Stimulated activated CD4-positive, alpha-beta T cell treated with anti-CD3 and anti-CD28 coated beads, TNF-alpha, amount 100 ng/mL, for 24 hours (primary cell): ENCODE measurements around the gene UBR1.
"Not testable (repeated sequence)": the region's sequence is repeated elsewhere in the genome, so short reads cannot be mapped to it uniquely, and the experiment has no call there.

Experiments used
- DNase-seq, 3 experiments: peaks; one replicate each; pipeline ENCODE4 v3.0.0-alpha.2; 2020; ENCODE audit warnings: low read depth in 3 of 3

Gene UBR1

GRCh38 chr15:42974202-42974862 is 131.5 kb downstream of the UBR1 start:
- DNase-seq: no peak

GRCh38 chr15:42973114-42973513 is 132.7 kb downstream of the UBR1 start:
- DNase-seq: no peak

- DNase-seq: no peak
Observed at GRCh38 chr15:42971830-42972229, 134.0 kb downstream of the UBR1 start.

GRCh38 chr15:42964476-42964875 is 141.4 kb downstream of the UBR1 start:
- DNase-seq: no peak

- no peak for DNase-seq
Observed at GRCh38 chr15:42955518-42955917, 150.3 kb downstream of the UBR1 start.

GRCh38 chr15:42954291-42954690 is 151.5 kb downstream of the UBR1 start:
- no peak for DNase-seq

GRCh38 chr15:42948898-42949297 is 156.9 kb downstream of the UBR1 start:
- DNase-seq: not testable (repeated sequence)

GRCh38 chr15:42940527-42940926 is 165.3 kb downstream of the UBR1 start:
- no peak for DNase-seq

GRCh38 chr15:42939841-42940240 is 166.0 kb downstream of the UBR1 start:
- DNase-seq: no peak

GRCh38 chr15:42937143-42937542 is 168.7 kb downstream of the UBR1 start:
- DNase-seq: no peak

GRCh38 chr15:42933886-42934667 is 171.8 kb downstream of the UBR1 start:
- no peak for DNase-seq

- DNase-seq: no peak
Observed at GRCh38 chr15:42932833-42933515, 172.9 kb downstream of the UBR1 start.

GRCh38 chr15:42931702-42932486 is 173.9 kb downstream of the UBR1 start:
- no peak for DNase-seq

- DNase-seq: no peak
Observed at GRCh38 chr15:42929306-42929848, 176.5 kb downstream of the UBR1 start.

GRCh38 chr15:42921342-42921731 is 184.5 kb downstream of the UBR1 start:
- peak in 2 of 3 experiments; percentile 22 to 27 for DNase-seq

- DNase-seq: peak; percentile 93 to 97 (median 95)
Observed at GRCh38 chr15:42920519-42921341, 185.1 kb downstream of the UBR1 start, which contains the start of gene TTBK2. TTBK2 (minus strand) TSS chr15:42920778; CDS start chr15:42878617, 42,161 bp downstream.

- DNase-seq: peak in 1 of 3 experiments; percentile 6
Observed at GRCh38 chr15:42919799-42920518, 185.9 kb downstream of the UBR1 start.

- no peak for DNase-seq
Observed at GRCh38 chr15:42919308-42919707, 186.5 kb downstream of the UBR1 start.

- DNase-seq: no peak
Observed at GRCh38 chr15:42918047-42918446, 187.8 kb downstream of the UBR1 start.
